ENCODE data around the gene STK11IP.

GRCh38 chr2:219570194-219570923 is 27.3 kb upstream of the STK11IP start:
- TF ChIP-seq, protein P1, sequence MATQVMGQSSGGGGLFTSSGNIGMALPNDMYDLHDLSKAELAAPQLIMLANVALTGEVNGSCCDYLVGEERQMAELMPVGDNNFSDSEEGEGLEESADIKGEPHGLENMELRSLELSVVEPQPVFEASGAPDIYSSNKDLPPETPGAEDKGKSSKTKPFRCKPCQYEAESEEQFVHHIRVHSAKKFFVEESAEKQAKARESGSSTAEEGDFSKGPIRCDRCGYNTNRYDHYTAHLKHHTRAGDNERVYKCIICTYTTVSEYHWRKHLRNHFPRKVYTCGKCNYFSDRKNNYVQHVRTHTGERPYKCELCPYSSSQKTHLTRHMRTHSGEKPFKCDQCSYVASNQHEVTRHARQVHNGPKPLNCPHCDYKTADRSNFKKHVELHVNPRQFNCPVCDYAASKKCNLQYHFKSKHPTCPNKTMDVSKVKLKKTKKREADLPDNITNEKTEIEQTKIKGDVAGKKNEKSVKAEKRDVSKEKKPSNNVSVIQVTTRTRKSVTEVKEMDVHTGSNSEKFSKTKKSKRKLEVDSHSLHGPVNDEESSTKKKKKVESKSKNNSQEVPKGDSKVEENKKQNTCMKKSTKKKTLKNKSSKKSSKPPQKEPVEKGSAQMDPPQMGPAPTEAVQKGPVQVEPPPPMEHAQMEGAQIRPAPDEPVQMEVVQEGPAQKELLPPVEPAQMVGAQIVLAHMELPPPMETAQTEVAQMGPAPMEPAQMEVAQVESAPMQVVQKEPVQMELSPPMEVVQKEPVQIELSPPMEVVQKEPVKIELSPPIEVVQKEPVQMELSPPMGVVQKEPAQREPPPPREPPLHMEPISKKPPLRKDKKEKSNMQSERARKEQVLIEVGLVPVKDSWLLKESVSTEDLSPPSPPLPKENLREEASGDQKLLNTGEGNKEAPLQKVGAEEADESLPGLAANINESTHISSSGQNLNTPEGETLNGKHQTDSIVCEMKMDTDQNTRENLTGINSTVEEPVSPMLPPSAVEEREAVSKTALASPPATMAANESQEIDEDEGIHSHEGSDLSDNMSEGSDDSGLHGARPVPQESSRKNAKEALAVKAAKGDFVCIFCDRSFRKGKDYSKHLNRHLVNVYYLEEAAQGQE (IDR thresholded peaks at IDR 0.05; ENCODE audit: insufficient read depth in 1 of 2, low read depth in 2 of 2, low read length in 2 of 2): no peak
- no peak for TF ChIP-seq POLR2AphosphoS5 (IDR thresholded peaks at IDR 0.05; ENCODE audit: low read depth, low read length)

Data from PFSK-1 (cell line).